Measurements from ENCODE around the gene FAM222B.

- TF ChIP-seq EGR1 (IDR thresholded peaks at IDR 0.05; ENCODE audit: low read depth in 2 of 2) (no peak), CTCF (IDR thresholded peaks at IDR 0.05; ENCODE audit: low read depth, low read length, missing input control) (no peak), JUND (IDR thresholded peaks at IDR 0.05) (no peak), RAD21 (IDR thresholded peaks at IDR 0.05) (no peak), SP1 (IDR thresholded peaks at IDR 0.05) (no peak), TAF1 (conservative IDR thresholded peaks at IDR 0.05) (no peak), REST (IDR thresholded peaks at IDR 0.05) (no peak), RXRA (IDR thresholded peaks at IDR 0.05) (no peak), HNF4G (IDR thresholded peaks at IDR 0.05) (no peak), MAX (IDR thresholded peaks at IDR 0.05) (no peak), HNF4A (conservative IDR thresholded peaks at IDR 0.05) (no peak)
Measured at GRCh38 chr17:28723159-28723835, 119.3 kb downstream of the FAM222B start.

Measured in liver (tissue), 3 donors.